Neural cell (in vitro differentiated cells): ENCODE measurements around the gene CD68.

ENCODE experiments used
- MXI1 ChIP-seq: fragments of 450-650 bp; conservative IDR thresholded peaks from 2 replicates; pipeline ENCODE4 v1.6.1; 2014; ENCODE audit warnings: antibody characterized with exemption, mild to moderate bottlenecking; ENCODE audit not compliant: poor library complexity, severe bottlenecking
- SMC3 ChIP-seq: fragments of 450-650 bp; conservative IDR thresholded peaks from 2 replicates; pipeline ENCODE4 v1.6.1; 2014; ENCODE audit warnings: antibody characterized with exemption, mild to moderate bottlenecking, moderate library complexity; ENCODE audit not compliant: poor library complexity
- TF ChIP-seq, protein P1 (sequence below): fragments of 450-650 bp; IDR thresholded peaks from 2 replicates; pipeline ENCODE4 v1.5.1; 2014; ENCODE audit warnings: antibody characterized with exemption, mild to moderate bottlenecking, moderate library complexity; ENCODE audit not compliant: poor library complexity, severe bottlenecking
- TF ChIP-seq, protein P2 (sequence below): IDR thresholded peaks from 2 replicates; pipeline ENCODE4 v1.6.1; 2012; ENCODE audit warnings: borderline replicate concordance

DNA sequence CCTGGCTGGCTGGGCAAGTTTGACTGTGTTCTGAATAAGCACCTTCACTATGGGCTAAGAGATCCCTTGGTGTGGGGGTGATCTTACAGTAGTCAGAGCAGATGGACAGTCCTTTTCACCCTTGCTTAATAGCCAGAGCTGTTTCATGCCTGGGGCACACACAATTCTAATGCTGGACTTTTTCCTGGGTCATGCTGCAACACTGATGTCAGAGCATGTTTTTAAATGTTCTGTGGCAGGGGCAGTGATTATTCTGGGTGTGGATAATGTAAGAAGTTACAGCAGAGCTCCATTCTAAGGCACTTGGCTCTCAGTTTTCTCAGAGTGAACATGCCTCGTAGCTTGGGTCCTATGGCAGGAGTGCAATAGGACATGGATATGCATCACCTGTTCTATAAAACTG, 4.0 kb upstream of the CD68 start:
- TF ChIP-seq, protein P1, sequence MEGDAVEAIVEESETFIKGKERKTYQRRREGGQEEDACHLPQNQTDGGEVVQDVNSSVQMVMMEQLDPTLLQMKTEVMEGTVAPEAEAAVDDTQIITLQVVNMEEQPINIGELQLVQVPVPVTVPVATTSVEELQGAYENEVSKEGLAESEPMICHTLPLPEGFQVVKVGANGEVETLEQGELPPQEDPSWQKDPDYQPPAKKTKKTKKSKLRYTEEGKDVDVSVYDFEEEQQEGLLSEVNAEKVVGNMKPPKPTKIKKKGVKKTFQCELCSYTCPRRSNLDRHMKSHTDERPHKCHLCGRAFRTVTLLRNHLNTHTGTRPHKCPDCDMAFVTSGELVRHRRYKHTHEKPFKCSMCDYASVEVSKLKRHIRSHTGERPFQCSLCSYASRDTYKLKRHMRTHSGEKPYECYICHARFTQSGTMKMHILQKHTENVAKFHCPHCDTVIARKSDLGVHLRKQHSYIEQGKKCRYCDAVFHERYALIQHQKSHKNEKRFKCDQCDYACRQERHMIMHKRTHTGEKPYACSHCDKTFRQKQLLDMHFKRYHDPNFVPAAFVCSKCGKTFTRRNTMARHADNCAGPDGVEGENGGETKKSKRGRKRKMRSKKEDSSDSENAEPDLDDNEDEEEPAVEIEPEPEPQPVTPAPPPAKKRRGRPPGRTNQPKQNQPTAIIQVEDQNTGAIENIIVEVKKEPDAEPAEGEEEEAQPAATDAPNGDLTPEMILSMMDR: no peak
- no peak for TF ChIP-seq MXI1
- TF ChIP-seq, protein P2, sequence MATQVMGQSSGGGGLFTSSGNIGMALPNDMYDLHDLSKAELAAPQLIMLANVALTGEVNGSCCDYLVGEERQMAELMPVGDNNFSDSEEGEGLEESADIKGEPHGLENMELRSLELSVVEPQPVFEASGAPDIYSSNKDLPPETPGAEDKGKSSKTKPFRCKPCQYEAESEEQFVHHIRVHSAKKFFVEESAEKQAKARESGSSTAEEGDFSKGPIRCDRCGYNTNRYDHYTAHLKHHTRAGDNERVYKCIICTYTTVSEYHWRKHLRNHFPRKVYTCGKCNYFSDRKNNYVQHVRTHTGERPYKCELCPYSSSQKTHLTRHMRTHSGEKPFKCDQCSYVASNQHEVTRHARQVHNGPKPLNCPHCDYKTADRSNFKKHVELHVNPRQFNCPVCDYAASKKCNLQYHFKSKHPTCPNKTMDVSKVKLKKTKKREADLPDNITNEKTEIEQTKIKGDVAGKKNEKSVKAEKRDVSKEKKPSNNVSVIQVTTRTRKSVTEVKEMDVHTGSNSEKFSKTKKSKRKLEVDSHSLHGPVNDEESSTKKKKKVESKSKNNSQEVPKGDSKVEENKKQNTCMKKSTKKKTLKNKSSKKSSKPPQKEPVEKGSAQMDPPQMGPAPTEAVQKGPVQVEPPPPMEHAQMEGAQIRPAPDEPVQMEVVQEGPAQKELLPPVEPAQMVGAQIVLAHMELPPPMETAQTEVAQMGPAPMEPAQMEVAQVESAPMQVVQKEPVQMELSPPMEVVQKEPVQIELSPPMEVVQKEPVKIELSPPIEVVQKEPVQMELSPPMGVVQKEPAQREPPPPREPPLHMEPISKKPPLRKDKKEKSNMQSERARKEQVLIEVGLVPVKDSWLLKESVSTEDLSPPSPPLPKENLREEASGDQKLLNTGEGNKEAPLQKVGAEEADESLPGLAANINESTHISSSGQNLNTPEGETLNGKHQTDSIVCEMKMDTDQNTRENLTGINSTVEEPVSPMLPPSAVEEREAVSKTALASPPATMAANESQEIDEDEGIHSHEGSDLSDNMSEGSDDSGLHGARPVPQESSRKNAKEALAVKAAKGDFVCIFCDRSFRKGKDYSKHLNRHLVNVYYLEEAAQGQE: no peak
- no peak for TF ChIP-seq SMC3
